HG03045 (cell line): ENCODE data around the gene SV2B.

ENCODE experiments used
- ATAC-seq: cut with Tn5 transposase; IDR thresholded peaks from one replicate; pipeline ENCODE4 v1.9.1; 2021; ENCODE audit warnings: mild to moderate bottlenecking, moderate library complexity; ENCODE audit not compliant: unreplicated experiment

SV2B gene

GRCh38 chr15:91101608-91101920, 1.5 kb downstream of the SV2B start:
- no peak for ATAC-seq

- no peak for ATAC-seq
Measured at GRCh38 chr15:91102546-91103330, 2.7 kb downstream of the SV2B start.

GRCh38 chr15:91104111-91104510, 4.1 kb downstream of the SV2B start:
- no peak for ATAC-seq

GRCh38 chr15:91108421-91108820, 8.4 kb downstream of the SV2B start:
- no peak for ATAC-seq

- ATAC-seq: no peak
Measured at GRCh38 chr15:91109885-91110284, 9.8 kb downstream of the SV2B start.

GRCh38 chr15:91110407-91110806, 10.3 kb downstream of the SV2B start:
- no peak for ATAC-seq

- no peak for ATAC-seq
Measured at GRCh38 chr15:91113030-91113429, 13.0 kb downstream of the SV2B start.

GRCh38 chr15:91114301-91114700, 14.2 kb downstream of the SV2B start:
- ATAC-seq: no peak

- ATAC-seq: peak; percentile 83
Measured at GRCh38 chr15:91116113-91117067, 16.3 kb downstream of the SV2B start.

GRCh38 chr15:91117375-91117774, 17.3 kb downstream of the SV2B start:
- ATAC-seq: no peak

- ATAC-seq: no peak
Measured at GRCh38 chr15:91118817-91119590, 18.9 kb downstream of the SV2B start.

- no peak for ATAC-seq
Measured at GRCh38 chr15:91122296-91122695, 22.2 kb downstream of the SV2B start.

- ATAC-seq: no peak
Measured at GRCh38 chr15:91124132-91124531, 24.1 kb downstream of the SV2B start.

GRCh38 chr15:91125162-91125561, 25.1 kb downstream of the SV2B start:
- no peak for ATAC-seq

- no peak for ATAC-seq
Measured at GRCh38 chr15:91126080-91126479, 26.0 kb downstream of the SV2B start.

GRCh38 chr15:91127236-91127955, 27.3 kb downstream of the SV2B start:
- peak; percentile 52 for ATAC-seq

- no peak for ATAC-seq
Measured at GRCh38 chr15:91128016-91128415, 28.0 kb downstream of the SV2B start.

- no peak for ATAC-seq
Measured at GRCh38 chr15:91129436-91129835, 29.4 kb downstream of the SV2B start.

- no peak for ATAC-seq
Measured at GRCh38 chr15:91132079-91132478, 32.0 kb downstream of the SV2B start.

GRCh38 chr15:91133511-91133910, 33.5 kb downstream of the SV2B start:
- ATAC-seq: no peak
